ENCODE data around the gene PPFIBP2.

GRCh38 chr11:7495882-7496551, 17.8 kb upstream of the PPFIBP2 start:
- TF ChIP-seq CTCF (conservative IDR thresholded peaks at IDR 0.05; ENCODE audit: low read depth, low read length) (no peak), EZH2 (IDR thresholded peaks at IDR 0.05; ENCODE audit: borderline replicate concordance, low read depth, low read length, poor library complexity, severe bottlenecking) (no peak)
